Gastroesophageal sphincter (tissue), 4 donors: Measurements from ENCODE around the gene BCL2A1. TPM values are rescaled to one million over a fixed set of nuclear protein-coding genes. Genes with fewer than 3 reads are reported as not detected.
"Not testable (repeated sequence)": the region's sequence is repeated elsewhere in the genome, so short reads cannot be mapped to it uniquely, and the experiment has no call there.

Experiments
- ATAC-seq: fragments of 150-250 bp; one replicate; pipeline ENCODE4 v1.9.1; 2016; ENCODE audit warnings: mild to moderate bottlenecking, moderate library complexity
- H3K27ac ChIP-seq, 4 donors: fragments of 200-600 bp; sonication (generic) in 3 of 4; 1 replicate in 3 of 4; 2 replicates in 1 of 4; pipeline ENCODE4 v1.5.1; 2016 to 2019
- H3K27me3 ChIP-seq: fragments of 200-600 bp; sonication (generic); one replicate; pipeline ENCODE4 v1.5.1; 2019
- H3K36me3 ChIP-seq, 2 donors: fragments of 200-600 bp; sonication (generic); one replicate each; pipeline ENCODE4 v1.5.1; 2019; ENCODE audit warnings: control low read depth in 1 of 2
- H3K4me1 ChIP-seq, 3 donors: fragments of 200-600 bp; sonication (generic); 1 replicate in 2 of 3; 2 replicates in 1 of 3; pipeline ENCODE4 v1.5.1; 2016 to 2019; ENCODE audit warnings: control low read depth in 2 of 3
- H3K4me3 ChIP-seq, 2 donors: fragments of 200-600 bp; sonication (generic); one replicate each; pipeline ENCODE4 v1.5.1; 2019; ENCODE audit warnings: mild to moderate bottlenecking in 1 of 2, moderate library complexity in 1 of 2
- H3K9me3 ChIP-seq, 3 donors: fragments of 200-600 bp; sonication (generic); one replicate each; pipeline ENCODE4 v1.5.1; 2017 to 2019; ENCODE audit warnings: control low read depth in 2 of 3
- EP300 ChIP-seq: sonication (generic); formaldehyde crosslinking; IDR thresholded peaks from one replicate; pipeline ENCODE4 v1.6.1; 2017; ENCODE audit warnings: antibody characterized with exemption, mild to moderate bottlenecking
- POLR2A ChIP-seq, 2 donors: fragments of 450-650 bp; IDR thresholded peaks; one replicate each; pipeline ENCODE4 v1.6.1; 2017; ENCODE audit warnings: antibody characterized with exemption in 2 of 2, mild to moderate bottlenecking in 2 of 2, moderate library complexity in 1 of 2
- POLR2AphosphoS5 ChIP-seq: sonication (generic); formaldehyde crosslinking; IDR thresholded peaks from one replicate; pipeline ENCODE4 v1.6.1; 2017; ENCODE audit warnings: antibody characterized with exemption
- WGBS, 2 donors: methylation state at CpG; one replicate each; pipeline ENCODE4 v1.1.5; 2018; ENCODE audit warnings: low coverage in 1 of 2; 5-methylcytosine and 5-hydroxymethylcytosine counted together
- total RNA-seq, 4 donors: library from RNA; depleted of rRNA; stranded (reverse); fragments of >200 nt; gene quantifications; one replicate each; pipeline ENCODE4 v1.1.0, GENCODE V29; 2016
- TF ChIP-seq, protein P1 (sequence below), 4 experiments: fragments of 200-600 bp in 2 of 4; fragments of 450-650 bp in 2 of 4; sonication (generic) in 1 of 4; IDR thresholded peaks; one replicate each; pipeline ENCODE4 v1.5.1; 2017 to 2019; ENCODE audit warnings: antibody characterized with exemption in 4 of 4, mild to moderate bottlenecking in 2 of 4, moderate library complexity in 2 of 4

BCL2A1 gene
- total RNA-seq, 4 donors from 2014 or later, result 0.62 to 13.3 TPM; not detected in 2

DNA sequence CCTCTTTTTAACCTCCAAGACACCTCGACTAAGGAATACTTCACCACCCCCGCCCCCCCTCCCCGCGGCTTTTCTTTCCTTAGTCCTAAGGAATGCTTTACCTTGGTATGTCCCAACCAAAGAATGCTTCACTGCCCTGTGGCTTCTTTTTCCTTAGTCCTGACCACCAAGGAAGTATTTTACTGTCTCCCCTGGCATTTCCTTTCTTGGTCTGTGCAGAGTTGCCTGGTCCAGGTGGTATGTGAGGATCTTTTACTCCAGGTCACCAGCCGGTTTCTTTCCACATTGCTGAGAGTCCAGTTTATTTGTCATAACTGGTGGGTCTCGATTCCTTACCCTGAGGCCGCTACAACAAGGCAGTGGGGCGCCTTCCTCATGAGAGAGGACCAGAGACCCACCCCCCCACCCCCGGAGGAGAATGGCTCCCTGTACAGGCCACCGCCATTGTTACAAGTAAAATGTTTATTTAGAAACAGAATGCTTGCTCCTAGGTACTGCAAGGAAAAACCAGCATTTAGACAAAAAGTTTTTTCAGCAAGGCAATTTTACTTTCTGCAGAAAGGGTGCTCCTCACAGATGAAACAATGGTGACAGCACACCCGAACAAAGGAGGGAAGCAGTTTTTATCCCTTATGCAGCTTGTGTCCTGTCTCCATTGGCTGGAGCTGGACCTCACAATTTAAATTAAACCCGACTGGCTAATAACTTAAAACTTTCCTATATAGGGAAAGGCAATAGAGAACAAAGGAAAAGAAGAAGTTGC, 51.1 kb downstream of the BCL2A1 start:
- Histone ChIP-seq H3K27me3 (no peaks in the 10 kb centered on the region), H3K36me3 (peaks cover 0 to 31% of the 10 kb centered on the region in 2 donors), H3K9me3 (peaks cover 0 to 71% (median 0%) of the 10 kb centered on the region in 3 donors), H3K4me1 (peaks cover 0 to 20% (median 0%) of the 10 kb centered on the region in 3 donors), H3K27ac (no peak overlapping the region), H3K4me3 (no peak overlapping the region)
- TF ChIP-seq EP300, result no peak
- TF ChIP-seq, protein P1, sequence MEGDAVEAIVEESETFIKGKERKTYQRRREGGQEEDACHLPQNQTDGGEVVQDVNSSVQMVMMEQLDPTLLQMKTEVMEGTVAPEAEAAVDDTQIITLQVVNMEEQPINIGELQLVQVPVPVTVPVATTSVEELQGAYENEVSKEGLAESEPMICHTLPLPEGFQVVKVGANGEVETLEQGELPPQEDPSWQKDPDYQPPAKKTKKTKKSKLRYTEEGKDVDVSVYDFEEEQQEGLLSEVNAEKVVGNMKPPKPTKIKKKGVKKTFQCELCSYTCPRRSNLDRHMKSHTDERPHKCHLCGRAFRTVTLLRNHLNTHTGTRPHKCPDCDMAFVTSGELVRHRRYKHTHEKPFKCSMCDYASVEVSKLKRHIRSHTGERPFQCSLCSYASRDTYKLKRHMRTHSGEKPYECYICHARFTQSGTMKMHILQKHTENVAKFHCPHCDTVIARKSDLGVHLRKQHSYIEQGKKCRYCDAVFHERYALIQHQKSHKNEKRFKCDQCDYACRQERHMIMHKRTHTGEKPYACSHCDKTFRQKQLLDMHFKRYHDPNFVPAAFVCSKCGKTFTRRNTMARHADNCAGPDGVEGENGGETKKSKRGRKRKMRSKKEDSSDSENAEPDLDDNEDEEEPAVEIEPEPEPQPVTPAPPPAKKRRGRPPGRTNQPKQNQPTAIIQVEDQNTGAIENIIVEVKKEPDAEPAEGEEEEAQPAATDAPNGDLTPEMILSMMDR (IDR thresholded peaks at IDR 0.05), result no peak
- TF ChIP-seq POLR2AphosphoS5, result no peak
- TF ChIP-seq POLR2A (IDR thresholded peaks at IDR 0.05), result no peak
- WGBS, 2 donors, result 80 to 94% methylated on average over 2 to 7 of the region's 12 CpGs
- no peak for ATAC-seq

DNA sequence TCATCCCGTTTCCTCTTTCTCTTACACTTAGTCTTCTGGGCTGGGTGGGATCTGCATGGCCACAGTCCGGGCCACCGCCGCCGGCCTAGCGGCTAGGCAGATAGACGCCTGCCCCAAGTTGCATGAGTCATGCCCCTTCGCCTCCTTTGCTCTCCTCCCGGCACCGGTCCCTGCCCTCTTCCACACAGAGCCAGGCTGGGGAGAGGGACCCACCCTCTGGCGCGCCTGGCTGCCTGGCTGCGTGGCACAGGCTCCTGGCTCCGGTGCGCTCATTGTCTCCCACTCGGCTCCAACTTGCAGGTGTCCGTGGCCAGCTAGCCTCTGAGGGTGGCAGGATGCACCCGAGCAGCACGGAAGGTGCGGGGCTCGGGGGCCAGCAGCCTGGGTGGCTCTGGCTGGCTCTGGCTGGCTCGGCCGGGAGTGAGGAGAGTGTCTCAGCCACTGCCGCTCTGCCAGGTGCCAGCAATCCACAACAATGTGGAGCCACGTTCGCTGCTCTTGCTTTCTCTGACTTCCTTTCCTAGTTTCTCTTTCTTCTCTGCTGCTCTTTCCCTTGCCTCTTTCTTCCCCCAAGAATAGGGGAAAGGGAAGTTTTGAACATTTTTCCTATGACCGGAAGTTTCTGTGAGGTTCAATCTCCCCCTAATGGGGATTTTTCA, 51.8 kb downstream of the BCL2A1 start:
- TF ChIP-seq, protein P1 (IDR thresholded peaks at IDR 0.05), result no peak
- no peak for TF ChIP-seq POLR2AphosphoS5
- TF ChIP-seq EP300, result no peak
- TF ChIP-seq POLR2A (IDR thresholded peaks at IDR 0.05), result no peak
- no peak for ATAC-seq
- Histone ChIP-seq H3K27ac (no peak overlapping the region), H3K9me3 (peaks cover 0 to 78% (median 0%) of the 10 kb centered on the region in 3 donors), H3K36me3 (peaks cover 0 to 31% of the 10 kb centered on the region in 2 donors), H3K27me3 (no peaks in the 10 kb centered on the region), H3K4me3 (no peak overlapping the region), H3K4me1 (peaks cover 0 to 15% (median 0%) of the 10 kb centered on the region in 3 donors)
- 100% methylated on average over 1 to 3 of the region's 27 CpGs for WGBS, 2 donors

DNA sequence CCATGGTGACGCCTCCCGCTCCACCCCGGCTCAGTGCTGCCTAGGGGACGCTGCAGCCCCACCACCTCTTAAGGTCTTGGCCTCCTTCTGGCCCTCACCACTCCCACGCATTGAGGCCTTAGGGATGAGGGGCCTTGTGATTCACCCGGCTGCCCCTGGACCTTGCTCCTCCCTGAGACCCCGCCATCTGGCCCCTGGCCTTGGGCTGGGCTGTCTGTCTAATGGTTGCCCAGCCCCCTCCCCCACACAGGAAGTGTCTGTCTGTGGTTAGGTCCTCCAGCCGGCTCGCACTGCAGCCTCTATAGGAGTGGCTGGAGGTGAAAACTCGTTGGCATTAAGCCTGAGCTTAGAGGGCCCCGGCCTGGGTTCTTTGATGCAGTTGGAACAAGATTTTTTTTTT, 52.7 kb downstream of the BCL2A1 start:
- no peak overlapping the region for H3K27ac ChIP-seq
- no peaks in the 10 kb centered on the region for H3K27me3 ChIP-seq
- H3K9me3 ChIP-seq, result peaks cover 0 to 80% (median 0%) of the 10 kb centered on the region in 3 donors
- ATAC-seq, result no peak
- peaks cover 0 to 31% of the 10 kb centered on the region in 2 donors for H3K36me3 ChIP-seq
- TF ChIP-seq POLR2A (IDR thresholded peaks at IDR 0.05), result no peak
- TF ChIP-seq, protein P1 (IDR thresholded peaks at IDR 0.05), result no peak
- TF ChIP-seq EP300, result no peak
- TF ChIP-seq POLR2AphosphoS5, result no peak
- WGBS, 2 donors, result 79 to 93% methylated on average over 2 to 5 of the region's 11 CpGs
- H3K4me3 ChIP-seq, result no peak overlapping the region
- H3K4me1 ChIP-seq, result peaks cover 0 to 13% (median 0%) of the 10 kb centered on the region in 3 donors

DNA sequence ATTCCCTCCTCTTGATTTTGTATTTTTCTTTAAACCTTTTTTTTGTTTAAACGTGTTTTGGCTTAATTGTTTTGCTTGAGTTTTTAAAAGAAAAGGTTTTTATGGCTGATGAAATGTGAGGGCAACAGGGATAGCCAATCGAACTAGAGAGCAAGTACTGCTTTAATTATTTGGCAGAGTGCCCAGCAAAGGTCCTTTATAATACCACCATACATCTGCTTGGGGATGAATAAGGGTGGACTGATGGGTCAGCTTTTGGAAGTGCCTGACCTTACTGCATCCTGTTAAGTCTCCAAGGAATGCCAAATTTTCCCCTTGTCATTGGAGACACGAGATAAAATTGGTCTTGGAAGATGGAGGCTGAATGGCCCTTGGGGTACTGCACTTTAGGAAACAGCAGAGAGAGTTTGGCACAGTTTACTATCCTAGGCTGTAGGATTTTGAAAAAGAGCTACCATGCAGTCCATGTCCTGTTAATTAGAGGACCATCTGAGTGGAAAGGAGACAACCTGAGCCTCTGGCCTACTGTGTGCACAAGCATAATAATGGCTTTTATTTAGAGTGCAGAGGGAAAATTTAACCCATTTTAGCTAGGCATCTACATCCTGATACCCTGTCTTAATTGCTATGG, 54.4 kb downstream of the BCL2A1 start:
- H3K27me3 ChIP-seq, result no peaks in the 10 kb centered on the region
- no peak overlapping the region for H3K4me3 ChIP-seq
- TF ChIP-seq POLR2A (IDR thresholded peaks at IDR 0.05), result no peak
- H3K9me3 ChIP-seq, result peaks cover 0 to 75% (median 0%) of the 10 kb centered on the region in 3 donors
- no peaks in the 10 kb centered on the region for H3K4me1 ChIP-seq
- H3K36me3 ChIP-seq, result peaks cover 0 to 32% of the 10 kb centered on the region in 2 donors
- no peak overlapping the region for H3K27ac ChIP-seq
- ATAC-seq, result no peak
- whole genome bisulfite sequencing, 2 donors, result 53 to 56% methylated on average over 1 to 3 of the region's 3 CpGs

DNA sequence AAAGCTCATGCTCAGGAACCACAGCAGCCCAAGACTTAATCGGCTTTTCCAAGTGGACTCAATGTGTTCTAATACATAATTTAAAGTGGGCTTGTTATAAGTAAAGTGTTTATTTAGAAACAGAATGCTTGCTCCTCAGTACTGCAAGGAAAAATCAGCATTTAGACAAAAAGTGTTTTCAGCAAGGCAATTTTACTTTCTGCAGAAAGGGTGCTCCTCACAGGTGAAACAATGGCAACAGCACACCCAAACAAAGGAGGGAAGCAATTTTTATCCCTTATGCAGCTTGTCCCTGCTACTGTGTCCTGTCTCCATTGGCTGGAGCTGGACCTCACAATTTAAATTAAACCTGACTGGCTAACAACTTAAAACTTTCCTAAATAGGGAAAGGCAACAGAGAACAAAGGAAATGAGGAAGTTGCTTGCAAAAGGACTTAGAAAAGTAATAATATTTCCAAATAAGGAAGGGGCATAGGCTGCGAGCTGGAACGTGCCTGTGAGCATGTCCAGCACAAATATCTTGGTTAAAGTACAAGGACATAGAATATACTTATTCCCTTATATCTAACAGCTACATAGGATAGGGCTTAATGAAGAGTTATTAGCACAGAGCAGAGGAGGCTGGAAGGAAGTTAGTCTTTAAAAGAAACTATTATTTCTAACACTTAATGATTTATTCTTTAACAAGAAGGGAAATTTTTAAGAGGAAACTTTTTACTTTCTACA, 55.1 kb downstream of the BCL2A1 start:
- WGBS, 2 donors, result 88 to 93% methylated on average over 2 to 3 of the region's 3 CpGs
- H3K36me3 ChIP-seq, result peaks cover 0 to 25% of the 10 kb centered on the region in 2 donors
- not testable (repeated sequence) for ATAC-seq, H3K4me1 ChIP-seq, H3K4me3 ChIP-seq, H3K27ac ChIP-seq, H3K27me3 ChIP-seq
- peaks cover 0 to 69% (median 0%) of the 10 kb centered on the region in 3 donors for H3K9me3 ChIP-seq
